AG04450 (cell line): Measurements from ENCODE around the gene FMNL2. TPM values are rescaled to one million over a fixed set of nuclear protein-coding genes. Genes with fewer than 3 reads are reported as not detected.

Experiments used
- CTCF ChIA-PET: fragments of 300-600, 350-600 bp; formaldehyde crosslinking; extraction: SDS; loops from one replicate; lab custom pipeline; 2022; ENCODE audit warnings: antibody characterized with exemption, inconsistent platforms; lab: Charles Lee
- POLR2A ChIA-PET: fragments of 350-600 bp; formaldehyde crosslinking; extraction: SDS; loops from one replicate; lab custom pipeline; 2021; ENCODE audit warnings: antibody characterized with exemption, inconsistent platforms; lab: Yijun Ruan, JAX
- DNase-seq: peaks from one replicate; pipeline ENCODE4 v3.0.0-alpha.2; 2011; ENCODE audit warnings: low read depth, low spot score
- H3K27ac ChIP-seq: one replicate; pipeline ENCODE4 v1.5.1; 2012; ENCODE audit warnings: low read depth, low read length, control low read depth
- H3K27me3 ChIP-seq: one replicate; pipeline ENCODE4 v1.6.0; 2012; ENCODE audit warnings: low read length; ENCODE audit not compliant: control insufficient read depth, insufficient read depth
- H3K4me3 ChIP-seq: 2 replicates; pipeline ENCODE4 v1.5.1; 2011; ENCODE audit warnings: mild to moderate bottlenecking, low read depth, low read length, control low read depth
- H3K9me3 ChIP-seq: 2 replicates; pipeline ENCODE4 v1.5.1; 2012; ENCODE audit warnings: low read length; ENCODE audit not compliant: control insufficient read depth, insufficient read depth
- CTCF ChIP-seq: IDR thresholded peaks from 2 replicates; pipeline ENCODE4 v1.5.1; 2011; ENCODE audit warnings: low read depth, low read length, control low read depth, inconsistent platforms
- polyA plus RNA-seq: library from polyadenylated mRNA; depleted of rRNA; stranded (reverse); fragments of >200 nt; gene quantifications from 2 replicates; pipeline ENCODE4 v1.2.3, GENCODE V29; 2011

Gene FMNL2
- polyA plus RNA-seq, 1 experiment: 22.0 TPM

DNA sequence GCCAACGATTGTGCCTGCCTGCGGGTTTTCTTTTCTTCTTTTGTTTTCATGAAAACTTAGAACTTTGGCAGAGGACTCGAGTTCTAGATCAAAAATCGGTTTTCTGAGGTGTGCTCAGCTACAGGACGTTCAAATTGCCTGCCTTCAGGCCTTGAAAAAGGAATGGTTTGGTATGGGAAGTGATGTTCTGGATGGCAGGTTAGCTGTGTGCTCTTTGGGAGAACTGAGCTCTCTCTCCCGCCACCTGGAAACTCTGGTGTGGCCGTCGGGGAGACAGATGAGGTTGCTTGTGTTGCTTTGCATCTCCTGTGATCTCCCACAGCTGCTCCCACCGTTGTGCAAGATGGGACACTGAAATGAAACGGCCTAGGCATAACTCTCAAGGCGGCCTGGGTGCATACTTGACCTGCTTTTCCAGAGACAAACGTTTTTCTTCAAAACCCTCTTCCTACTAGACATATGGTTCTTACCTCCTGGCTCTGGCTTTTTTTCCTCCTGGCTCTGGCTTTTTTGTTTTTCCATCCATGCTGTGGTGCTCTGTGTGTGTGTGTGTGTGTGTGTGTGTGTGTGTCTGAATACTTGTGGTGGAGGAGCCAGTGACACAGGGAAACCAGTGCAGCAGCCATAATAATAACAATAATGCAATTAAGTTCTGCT lies 2.0 kb downstream of the FMNL2 start:
- DNase-seq: no peak
- ChIA-PET POLR2A (interaction anchor here (0.7 kb wide), 1 partner anchor 126 kb away, joined by 3 read pairs; no protein-coding TSS in a partner anchor), CTCF (interaction anchor here (0.6 to 3.4 kb wide), 6 partner anchors 142 to 299 kb away, joined by 3 to 19 read pairs (median 4); partner anchors contain the start of gene STAM2)
- Histone ChIP-seq H3K4me3 (peak overlapping the region; percentile 88), H3K27ac (peak overlapping the region; percentile 57), H3K9me3 (no peaks in the 10 kb centered on the region; the same call in 1 of the 2 replicates), H3K27me3 (no peaks in the 10 kb centered on the region)
- no peak for TF ChIP-seq CTCF

GRCh38 chr2:152337511-152337903 lies 2.5 kb downstream of the FMNL2 start:
- Histone ChIP-seq H3K4me3 (peak overlapping the region; percentile 88), H3K27ac (no peak overlapping the region)
- POLR2A ChIA-PET: no interaction called here

DNA sequence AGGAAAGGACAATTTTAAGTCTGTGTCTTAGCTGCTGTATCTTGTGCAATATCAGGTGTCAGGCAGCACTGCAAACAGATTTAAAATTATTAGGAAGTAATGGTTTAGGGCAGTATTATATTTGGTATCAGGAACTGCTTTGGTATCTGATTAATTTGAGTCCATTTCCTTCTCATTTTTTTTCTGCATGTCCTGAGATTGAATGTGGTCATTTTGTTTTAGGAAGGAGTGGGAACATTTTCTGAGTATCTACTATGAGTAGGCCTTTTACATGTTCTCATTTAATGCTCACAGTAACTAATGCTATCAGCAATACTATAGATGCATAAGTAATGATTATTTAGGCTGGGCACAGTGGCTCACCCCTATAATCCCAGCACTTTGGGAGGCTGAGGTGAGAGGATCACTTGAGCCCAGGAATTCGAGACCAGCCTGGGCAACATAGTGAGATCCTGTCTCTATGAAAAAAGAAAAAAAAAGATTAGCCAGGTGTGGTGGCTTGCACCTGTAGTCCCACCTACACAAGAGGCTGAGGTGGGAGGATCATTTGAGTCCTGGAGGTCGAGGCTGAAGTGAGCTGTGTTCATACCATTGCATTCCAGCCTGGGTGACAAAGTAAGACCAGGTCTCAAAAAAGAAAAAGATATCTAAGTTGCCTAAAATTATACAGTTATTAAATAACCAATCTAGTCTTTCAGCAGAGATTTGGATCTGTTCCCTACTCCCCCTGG lies 4.7 kb downstream of the FMNL2 start:
- no peak for DNase-seq
- no peaks in the 10 kb centered on the region for H3K27me3 ChIP-seq
- POLR2A ChIA-PET: no interaction called here
- H3K4me3 ChIP-seq: no peak overlapping the region
- no peaks in the 10 kb centered on the region; the same call in 1 of the 2 replicates for H3K9me3 ChIP-seq
- no peak overlapping the region for H3K27ac ChIP-seq
- CTCF ChIA-PET: interaction anchor here (0.9 kb wide), 1 partner anchor 107 kb away, joined by 3 read pairs; no protein-coding TSS in a partner anchor
- TF ChIP-seq CTCF: no peak

More at GRCh38 chr2:152337511-152337903, 2.5 kb downstream of the FMNL2 start:
- CTCF ChIA-PET: interaction anchor here (0.6 to 3.4 kb wide), 6 partner anchors 141 to 298 kb away, joined by 3 to 19 read pairs (median 4); partner anchors contain the start of gene STAM2
- H3K27me3 ChIP-seq: no peaks in the 10 kb centered on the region
- DNase-seq: no peak
- TF ChIP-seq CTCF: no peak
- no peaks in the 10 kb centered on the region; the same call in 1 of the 2 replicates for H3K9me3 ChIP-seq

DNA sequence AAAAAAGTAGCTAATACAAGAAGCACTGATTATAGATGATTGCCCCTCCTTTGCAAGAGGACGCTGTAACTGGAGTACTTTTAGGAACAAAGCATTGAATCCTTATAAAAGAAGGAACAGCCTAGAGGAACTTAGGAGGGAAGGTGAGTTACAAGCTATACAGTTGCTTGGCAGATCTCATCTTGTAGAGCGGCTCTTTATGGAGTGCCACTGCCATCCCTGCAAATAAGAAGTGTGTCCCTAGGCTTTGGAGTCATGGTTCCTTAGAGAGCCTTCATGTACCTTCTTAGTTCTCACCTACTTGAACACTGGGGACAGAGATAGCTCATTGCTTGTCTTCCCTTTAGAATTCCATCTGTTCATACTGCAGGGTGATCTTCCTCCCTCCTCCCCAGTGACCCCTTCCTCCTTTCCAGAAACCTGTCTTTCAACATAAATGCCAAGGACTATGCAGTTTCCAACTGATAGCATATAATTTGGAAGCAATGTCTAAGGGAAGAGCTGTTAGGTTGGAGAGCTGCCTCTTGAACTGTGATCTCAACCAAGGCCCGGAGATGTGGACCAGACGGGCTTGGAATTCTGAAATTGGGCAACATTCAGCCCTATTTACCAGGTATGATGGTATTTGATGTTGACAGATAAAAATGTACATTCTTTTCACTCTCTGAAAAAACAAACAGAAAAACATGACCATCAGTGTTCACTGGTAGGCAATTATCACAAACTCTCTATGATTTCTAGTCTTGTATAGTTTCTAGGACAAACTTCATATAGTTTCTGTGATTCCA lies 7.5 kb downstream of the FMNL2 start:
- no peak for TF ChIP-seq CTCF
- Histone ChIP-seq H3K27me3 (no peaks in the 10 kb centered on the region), H3K27ac (no peak overlapping the region), H3K4me3 (no peak overlapping the region), H3K9me3 (no peaks in the 10 kb centered on the region)
- DNase-seq: no peak
- CTCF ChIA-PET: interaction anchor here (0.9 to 2.2 kb wide), 2 partner anchors 10 to 293 kb away, joined by 3 to 6 read pairs; no protein-coding TSS in a partner anchor
- POLR2A ChIA-PET: no interaction called here
